OCI-M1 (cell line): ENCODE measurements around the gene NPEPL1.
A peak's percentile ranks its signal among the peaks of the same experiment; 100 is the strongest.
"Not testable (repeated sequence)": the region's sequence is repeated elsewhere in the genome, so short reads cannot be mapped to it uniquely, and the experiment has no call there.

Source experiments
- DNase-seq: peaks from one replicate; lab custom pipeline; 2025; lab: John Stamatoyannopoulos, UW

Gene NPEPL1

GRCh38 chr20:58692579-58693225, at the start of gene NPEPL1:
Gene NPEPL1 (plus strand): TSS chr20:58692800. CDS start chr20:58692901, 101 bp downstream.
- peak; percentile 65 for DNase-seq

- not testable (repeated sequence) for DNase-seq
These were observed 49.7 kb upstream of the NPEPL1 start for GRCh38 chr20:58642896-58643295.

- DNase-seq, result no peak
These were observed 47.1 kb upstream of the NPEPL1 start for GRCh38 chr20:58645412-58645968.

- DNase-seq, result no peak
These were observed 46.3 kb upstream of the NPEPL1 start for GRCh38 chr20:58646257-58646656.

- DNase-seq, result no peak
These were observed 45.9 kb upstream of the NPEPL1 start for GRCh38 chr20:58646703-58647102.

- peak; percentile 52 for DNase-seq
These were observed 45.3 kb upstream of the NPEPL1 start for GRCh38 chr20:58647162-58647795.

- no peak for DNase-seq
These were observed 44.7 kb upstream of the NPEPL1 start for GRCh38 chr20:58647796-58648501.

GRCh38 chr20:58648502-58648825, 44.1 kb upstream of the NPEPL1 start:
- DNase-seq, result not testable (repeated sequence)

GRCh38 chr20:58649288-58650180, 43.1 kb upstream of the NPEPL1 start:
- DNase-seq, result no peak

GRCh38 chr20:58650181-58650775, 42.3 kb upstream of the NPEPL1 start:
- DNase-seq, result no peak

GRCh38 chr20:58650776-58651558, 41.6 kb upstream of the NPEPL1 start, which contains the start of gene STX16:
Gene STX16 (plus strand): TSS chr20:58651283. CDS start chr20:58652007, 724 bp downstream.
- DNase-seq, result peak; percentile 95

GRCh38 chr20:58651559-58651945, 41.0 kb upstream of the NPEPL1 start:
- DNase-seq, result no peak

GRCh38 chr20:58651946-58652605, 40.5 kb upstream of the NPEPL1 start:
- peak; percentile 94 for DNase-seq

- DNase-seq, result peak; percentile 58
These were observed 39.9 kb upstream of the NPEPL1 start for GRCh38 chr20:58652606-58653294.

- no peak for DNase-seq
These were observed 38.3 kb upstream of the NPEPL1 start for GRCh38 chr20:58654337-58654736.

GRCh38 chr20:58655328-58656107, 37.1 kb upstream of the NPEPL1 start:
- DNase-seq, result no peak

- no peak for DNase-seq
These were observed 35.8 kb upstream of the NPEPL1 start for GRCh38 chr20:58656831-58657230.

- DNase-seq, result no peak
These were observed 35.3 kb upstream of the NPEPL1 start for GRCh38 chr20:58657262-58657661.

GRCh38 chr20:58657986-58658385, 34.6 kb upstream of the NPEPL1 start:
- no peak for DNase-seq
